AG08396 (cell line): ENCODE results near the gene SLC25A34.

Experiments used
- DNase-seq: peaks from one replicate; pipeline ENCODE4 v3.0.0; 2012; ENCODE audit warnings: low spot score, mixed read lengths

SLC25A34 gene

DNA sequence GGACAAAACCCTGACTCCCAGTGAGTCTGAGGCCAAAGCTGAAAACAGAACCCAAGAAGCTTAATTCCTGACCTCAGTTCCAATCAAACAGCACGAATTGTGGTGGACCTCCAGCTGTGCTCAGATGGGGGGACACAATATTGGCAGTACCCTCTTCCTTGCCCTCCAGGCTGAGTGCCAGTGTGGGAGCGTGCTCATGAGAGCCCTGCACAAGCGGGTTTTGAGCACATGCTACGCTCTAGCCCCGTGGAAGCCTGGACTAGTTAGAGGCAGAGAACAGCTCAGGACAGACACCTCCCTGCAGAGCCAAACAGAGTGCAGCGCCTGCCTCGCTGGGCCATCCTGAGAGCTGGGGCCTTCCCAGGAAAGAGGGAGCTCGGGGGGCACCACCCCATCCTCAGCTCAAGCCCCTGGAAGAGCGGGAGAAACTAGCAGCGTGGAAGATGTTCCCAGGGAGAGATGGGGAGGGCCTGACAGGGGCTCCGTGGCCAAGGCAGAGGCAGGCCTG is 2.8 kb upstream of the SLC25A34 start:
- DNase-seq, result no peak

DNA sequence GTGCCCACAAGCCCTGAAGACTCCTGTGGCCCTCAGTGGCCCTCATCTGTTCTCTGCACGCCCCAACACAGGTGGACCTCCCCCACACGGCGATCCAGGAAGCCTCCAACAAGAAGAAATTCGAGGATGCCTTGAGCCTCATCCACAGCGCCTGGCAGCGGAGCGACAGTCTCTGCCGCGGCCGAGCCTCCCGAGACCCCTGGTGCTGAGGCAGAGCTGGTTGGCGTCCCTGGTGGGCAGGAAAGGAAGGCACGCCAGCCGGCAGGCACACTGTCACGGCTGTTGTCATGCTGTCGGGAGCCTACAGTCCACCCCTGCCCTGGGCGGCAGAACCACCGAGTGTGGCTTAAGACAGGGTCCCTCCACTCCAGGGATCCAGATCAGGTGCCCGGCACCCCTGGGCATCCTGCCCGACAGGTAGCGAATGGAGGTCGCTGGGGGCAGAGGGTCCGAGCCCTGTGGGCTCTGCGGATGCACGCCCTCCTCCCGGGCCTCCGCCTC is 2.3 kb upstream of the SLC25A34 start:
- no peak for DNase-seq

DNA sequence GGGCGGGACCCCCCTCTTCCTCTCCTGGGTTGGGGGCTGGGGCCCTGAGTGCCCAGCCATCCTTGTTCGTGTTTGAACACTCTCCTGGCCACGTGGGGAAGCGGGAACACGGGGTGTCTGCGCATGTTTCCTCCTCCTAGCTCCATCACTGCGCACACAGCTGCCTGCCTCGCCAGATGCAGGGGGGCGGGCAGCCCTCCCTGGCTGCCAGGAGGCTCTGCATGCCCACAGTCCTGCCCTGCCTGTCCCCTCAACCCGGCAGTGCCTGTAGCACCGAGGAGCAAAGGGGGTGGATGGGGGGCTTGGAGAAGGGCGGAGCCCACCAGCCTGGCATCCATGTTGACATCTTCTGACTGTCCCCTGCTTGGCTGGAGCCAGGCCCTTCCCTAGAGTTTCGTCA is 1.8 kb upstream of the SLC25A34 start:
- DNase-seq, result no peak

GRCh38 chr1:15734901-15735300 is 1.2 kb upstream of the SLC25A34 start:
- DNase-seq, result no peak

DNA sequence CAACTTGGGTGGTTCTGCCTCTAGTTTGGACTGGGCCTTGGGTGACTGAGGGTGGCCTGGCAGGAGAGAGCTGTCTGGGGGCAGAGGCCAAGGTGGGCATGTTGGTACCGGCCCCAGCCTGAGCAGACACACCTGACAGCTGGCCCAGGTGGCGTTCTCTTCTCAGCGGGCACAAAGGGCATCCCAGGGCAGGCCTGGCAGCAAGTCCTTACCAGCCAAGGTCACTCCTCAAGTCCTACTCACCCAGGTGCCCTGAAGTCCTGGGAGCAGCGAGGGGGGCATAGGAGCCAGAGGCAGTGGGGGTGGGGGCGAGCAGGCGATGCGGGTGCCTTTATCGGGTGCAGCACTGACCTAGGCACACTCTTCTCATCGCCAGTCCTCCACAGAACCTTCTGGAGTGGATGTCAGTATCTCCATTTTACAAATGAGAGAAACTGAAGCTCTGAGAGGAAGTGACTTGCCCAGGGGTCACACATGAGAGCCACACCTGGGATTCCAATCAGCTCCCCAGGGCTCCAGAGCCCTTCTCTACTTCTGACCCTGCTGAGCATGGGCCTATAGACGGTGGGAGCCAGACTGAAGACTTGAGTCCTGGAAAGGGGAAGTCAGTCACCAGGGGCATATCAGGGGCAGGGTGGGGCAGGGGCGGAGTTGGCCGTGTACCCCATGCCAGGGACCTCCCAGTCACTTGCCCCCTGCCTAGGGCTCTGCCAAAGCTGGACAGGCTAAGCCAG is 587 bp upstream of the SLC25A34 start:
- no peak for DNase-seq

DNA sequence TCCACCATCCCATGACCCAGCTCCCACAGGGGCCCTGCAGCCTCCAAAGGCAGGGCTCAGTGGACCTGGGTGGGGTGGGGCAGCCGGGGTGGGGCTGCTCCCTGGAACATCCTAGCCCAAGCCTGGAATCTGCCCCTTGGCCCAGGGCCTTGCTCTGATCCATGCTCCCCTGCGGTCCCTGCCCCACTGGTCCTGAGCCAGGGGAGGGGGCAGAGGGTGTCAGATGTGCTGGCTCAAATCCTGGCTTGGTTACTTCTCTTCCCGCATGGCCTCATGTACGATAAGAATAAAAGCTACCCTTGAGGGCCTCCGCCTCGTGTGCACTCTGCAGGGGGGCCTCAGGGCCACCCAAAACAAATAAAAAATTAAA is 819 bp downstream of the SLC25A34 start:
- no peak for DNase-seq

DNA sequence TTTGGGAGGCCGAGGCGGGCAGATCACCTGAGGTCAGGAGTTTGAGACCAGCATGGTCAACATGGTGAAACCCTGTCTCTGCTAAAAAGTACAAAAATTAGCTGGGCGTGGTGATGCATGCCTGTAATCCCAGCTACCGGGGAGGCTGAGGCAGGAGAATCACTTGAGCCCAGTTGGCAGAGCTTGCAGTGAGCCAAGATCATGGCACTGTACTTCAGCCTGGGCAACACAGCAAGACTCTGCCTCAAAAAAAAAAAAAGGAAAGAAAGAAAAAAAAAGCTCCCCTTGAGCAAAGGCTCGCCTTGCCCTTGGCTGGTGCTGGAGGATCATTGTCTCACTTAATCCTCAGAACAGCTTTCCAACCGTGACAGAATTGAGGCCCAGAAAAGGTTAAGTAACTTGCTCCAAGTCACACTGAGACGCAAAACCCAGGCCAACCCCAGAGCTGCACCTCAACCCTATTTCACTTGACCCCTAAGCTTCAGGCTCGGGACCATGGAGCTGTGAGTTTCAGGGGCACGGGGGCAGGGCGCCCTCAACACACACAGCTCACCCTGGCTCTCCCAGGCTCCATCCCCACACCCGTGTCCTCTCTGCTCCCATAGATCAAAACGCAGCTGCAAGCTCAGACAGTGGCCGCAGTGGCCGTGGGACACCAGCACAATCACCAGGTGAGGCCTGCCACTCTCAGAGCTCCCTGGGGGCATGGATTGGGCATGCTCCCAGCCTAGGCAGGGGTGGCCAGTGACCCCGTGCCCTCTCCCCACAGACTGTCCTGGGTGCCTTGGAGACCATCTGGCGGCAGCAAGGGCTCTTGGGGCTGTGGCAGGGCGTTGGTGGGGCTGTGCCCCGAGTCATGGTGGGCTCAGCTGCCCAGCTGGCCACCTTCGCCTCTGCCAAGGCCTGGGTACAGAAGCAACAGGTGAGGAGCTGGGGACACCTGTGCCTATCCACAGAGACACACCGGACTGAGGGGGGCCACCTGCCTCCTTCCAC is 1.6 kb downstream of the SLC25A34 start:
- no peak for DNase-seq

DNA sequence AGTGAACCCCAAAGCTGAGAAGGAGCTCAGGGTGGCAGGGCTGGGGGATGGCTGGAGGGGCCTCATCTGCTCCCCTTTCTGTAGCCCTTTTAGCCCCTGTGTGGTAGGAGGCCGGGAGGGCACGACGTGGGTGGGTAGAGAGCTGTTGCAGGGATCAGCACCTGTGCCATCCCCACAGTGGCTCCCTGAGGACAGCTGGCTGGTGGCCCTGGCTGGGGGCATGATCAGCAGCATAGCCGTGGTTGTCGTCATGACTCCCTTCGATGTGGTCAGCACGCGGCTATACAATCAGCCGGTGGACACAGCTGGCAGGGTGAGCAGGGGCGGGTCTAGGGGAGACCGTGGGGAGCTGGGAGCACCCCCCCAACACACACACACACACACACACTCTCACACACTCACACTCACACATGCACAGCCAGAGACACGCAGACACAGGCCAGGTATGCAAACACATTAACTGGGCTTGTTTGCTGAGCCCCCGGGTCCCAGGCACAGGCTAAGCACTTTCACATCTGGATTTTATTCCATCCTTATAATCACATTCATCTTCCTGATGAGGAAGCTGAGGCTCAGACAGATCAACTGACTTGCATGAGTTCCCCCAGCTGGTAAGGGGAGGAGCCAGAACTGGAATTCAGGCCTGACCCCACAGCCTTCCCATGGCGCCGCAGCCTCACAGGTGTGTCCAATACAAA is 2.5 kb downstream of the SLC25A34 start:
- DNase-seq, result no peak

DNA sequence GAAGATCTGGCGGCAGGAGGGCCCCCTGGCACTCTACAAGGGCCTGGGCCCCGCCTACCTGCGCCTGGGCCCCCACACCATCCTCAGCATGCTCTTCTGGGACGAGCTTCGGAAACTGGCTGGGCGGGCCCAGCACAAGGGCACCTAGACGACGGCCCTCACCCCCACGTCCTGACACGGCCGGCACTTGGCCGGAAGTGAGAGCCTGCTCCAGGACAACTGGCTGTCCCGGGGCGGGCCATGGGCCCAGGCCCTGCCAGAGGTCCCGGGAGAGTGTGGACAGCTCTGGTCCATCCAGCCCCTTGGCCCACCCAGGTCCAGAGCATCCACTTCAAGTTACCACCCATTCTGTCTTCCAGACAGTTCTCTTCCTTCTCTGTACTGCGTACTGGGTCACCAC is 3.2 kb downstream of the SLC25A34 start:
- no peak for DNase-seq

- DNase-seq, result no peak
Observed at GRCh38 chr1:15739745-15740144, 3.7 kb downstream of the SLC25A34 start.

DNA sequence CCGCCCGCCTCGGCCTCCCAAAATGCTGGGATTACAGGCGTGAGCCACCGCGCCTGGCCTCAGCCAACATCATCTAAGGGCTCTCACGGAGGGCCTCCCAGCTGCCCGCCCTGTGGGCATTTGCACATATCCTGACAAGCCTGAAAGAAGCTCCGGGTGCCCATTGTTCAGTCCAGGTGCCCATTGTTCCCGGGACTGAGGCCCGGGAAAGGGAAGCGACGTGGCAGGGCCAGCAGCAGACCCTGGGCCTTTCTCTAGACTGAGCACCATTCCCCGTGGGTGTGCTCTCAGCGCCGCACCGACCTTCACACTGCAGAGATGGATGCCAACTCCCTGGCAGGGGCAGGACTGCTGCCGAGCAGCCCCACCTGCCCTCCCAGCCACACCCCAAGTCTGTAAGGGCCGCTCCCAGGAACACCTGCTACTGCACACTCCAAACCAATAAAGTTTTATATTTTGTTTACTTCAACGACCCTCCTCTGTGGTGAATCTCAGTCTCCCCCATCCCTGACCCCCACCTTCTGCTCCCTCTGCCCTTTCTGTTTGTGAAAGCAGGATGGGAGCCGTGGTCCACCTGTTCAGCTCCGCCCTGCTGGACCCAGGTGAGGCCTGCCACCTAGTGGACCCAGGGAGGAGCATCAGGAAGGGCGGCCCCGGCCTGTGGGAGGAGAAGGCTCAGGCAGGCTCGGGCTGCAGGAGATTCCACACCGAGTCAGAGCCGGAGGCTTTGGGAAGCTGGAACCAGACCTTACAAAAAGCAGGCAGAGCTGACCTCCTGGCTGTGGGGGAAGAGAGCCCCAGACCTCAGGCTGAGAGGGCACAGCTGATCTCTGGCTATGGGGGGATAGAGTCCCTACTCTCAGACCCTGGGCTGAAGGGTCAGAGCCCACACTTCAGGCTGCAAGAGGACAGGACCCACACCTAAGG is 5.1 kb downstream of the SLC25A34 start:
- peak; percentile 86 for DNase-seq

DNA sequence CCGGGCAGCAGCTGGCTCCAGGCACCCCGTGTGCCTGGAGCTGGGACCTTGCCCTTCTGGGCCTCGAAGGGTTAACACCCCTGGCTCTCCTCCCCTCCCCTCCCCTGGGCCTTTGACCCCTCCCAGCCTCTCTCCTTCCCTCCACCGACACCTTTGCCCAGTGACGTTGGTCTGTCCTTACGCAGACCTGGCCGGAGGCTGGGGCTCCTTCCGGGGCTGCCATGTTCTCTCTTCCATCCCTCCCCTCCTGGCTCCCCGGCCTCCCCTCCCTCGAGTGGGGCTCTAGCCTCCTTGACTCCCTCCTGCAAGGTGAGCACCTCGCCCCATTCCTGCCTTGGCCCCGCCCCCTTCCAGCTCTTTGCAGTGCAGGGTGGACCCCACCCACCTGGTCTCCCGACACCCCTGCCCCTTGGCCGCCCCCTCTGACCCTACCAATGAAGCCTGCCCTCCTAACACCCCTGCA is 6.3 kb downstream of the SLC25A34 start, which contains the start of gene TMEM82:
TMEM82 (plus strand) TSS at position 161 of the 463 bp plus-strand sequence; CDS start at position 222, 61 bp downstream.
- no peak for DNase-seq

DNA sequence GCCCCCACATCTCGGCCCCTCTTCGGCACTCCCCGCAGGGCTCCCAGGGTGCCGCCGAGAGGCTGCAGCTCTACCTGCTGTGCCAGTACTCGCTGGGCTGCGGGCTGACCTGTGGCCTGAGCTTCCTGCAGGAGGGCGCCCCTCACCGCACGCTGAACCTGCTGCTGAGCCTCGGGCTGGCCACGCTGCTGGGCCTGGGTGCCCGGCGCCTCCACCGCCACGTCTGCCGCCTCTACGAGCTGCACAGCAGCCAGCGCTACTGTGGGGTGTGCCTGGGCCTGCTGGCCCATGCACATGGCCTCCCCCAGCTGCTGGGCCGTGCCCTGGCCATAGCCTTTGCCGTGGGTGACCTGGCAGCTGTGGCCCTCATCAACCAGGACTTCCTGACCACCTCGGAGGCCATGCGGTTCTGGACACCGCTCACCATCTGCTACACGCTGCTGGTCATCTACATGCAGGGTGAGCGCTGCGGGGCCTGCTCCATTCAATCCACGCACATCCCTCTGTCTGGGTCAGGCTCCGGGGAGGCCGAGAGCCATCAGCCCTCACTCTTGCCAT is 8.1 kb downstream of the SLC25A34 start:
- no peak for DNase-seq

DNA sequence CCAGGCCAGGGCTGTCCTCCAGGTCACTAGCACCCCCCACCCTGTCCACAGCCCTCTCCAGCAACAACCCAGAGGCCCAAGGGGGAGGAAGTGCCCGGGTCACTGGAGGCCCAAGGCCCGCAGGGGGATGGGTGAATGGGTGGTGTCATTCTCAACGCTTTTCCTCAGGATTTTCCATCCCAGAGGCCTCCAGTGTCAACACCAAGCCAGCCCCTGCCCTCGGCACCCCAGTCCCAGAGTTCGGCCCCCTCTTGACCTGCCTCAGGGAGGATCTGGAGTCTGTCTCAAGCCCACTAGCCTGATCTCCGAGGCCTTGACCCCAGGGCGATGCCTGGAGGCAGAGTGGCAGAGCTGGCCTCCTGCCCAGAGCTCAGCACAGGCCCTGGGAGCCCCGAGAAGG is 11.3 kb downstream of the SLC25A34 start:
- DNase-seq, result no peak

GRCh38 chr1:15748264-15748663 is 12.2 kb downstream of the SLC25A34 start:
- DNase-seq, result no peak

- DNase-seq, result no peak
Observed at GRCh38 chr1:15748690-15749398, 12.8 kb downstream of the SLC25A34 start.

DNA sequence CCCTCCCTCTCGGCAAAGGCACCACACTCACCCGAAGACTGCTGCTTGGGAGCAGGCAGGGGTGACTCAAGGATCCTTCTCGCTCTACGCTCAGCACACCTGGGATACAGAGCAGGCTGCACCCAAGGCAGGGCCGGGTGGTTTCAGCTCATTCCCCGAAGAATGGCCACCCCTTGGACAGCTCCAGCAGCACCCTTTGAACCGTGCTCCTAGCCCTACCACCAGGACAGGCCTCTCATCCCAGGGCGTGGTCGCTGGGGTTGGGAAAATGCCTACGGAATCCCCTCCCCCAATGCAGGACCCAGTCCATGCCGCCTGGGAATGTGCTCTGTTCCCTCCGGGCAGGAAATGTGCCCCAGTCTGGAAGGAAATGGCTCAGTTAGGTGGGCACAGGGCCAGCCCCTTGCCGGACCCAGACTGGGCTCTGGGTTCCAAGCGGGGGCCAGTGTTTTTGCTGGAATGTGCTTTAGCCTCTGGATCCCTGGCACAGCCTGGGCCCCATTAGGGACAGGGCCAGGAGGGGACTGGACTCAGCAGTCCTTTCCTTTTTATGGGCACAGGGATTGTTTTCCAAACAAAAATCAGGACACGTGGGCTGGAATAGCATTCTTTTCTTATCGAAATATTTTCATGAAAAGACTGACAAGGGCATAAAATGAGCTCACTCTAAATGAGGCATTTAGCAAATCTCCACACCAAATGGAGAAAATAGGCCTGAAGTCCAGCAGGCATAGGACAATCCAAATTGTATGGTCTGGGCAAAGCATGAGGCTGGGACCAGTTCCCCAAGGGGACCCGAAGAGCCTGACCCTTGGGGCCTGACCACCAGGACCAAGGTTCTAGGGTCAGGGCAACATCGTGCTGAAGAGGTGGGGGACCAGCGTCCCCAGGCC is 13.6 kb downstream of the SLC25A34 start:
- DNase-seq, result no peak

DNA sequence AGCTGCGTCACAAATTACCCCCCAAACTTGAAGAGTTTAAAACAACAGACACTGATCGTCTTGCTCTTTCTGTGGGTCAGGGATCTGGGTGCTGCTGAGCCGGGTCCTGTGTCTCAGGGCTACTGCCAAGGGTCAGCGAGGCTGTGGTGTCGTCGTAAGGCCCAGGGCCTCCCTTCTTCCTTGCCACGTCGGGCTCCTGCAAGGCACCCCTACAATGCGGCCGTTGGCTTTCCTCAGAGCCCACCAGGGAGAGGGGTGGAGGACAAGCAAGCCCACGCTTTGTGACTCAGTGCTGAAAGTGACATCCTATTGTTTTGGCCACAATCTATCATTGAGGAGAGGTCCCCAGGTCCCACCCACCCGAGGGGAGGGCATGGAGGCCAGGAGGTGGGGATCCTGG is 14.9 kb downstream of the SLC25A34 start:
- no peak for DNase-seq

GRCh38 chr1:15751717-15752116 is 15.7 kb downstream of the SLC25A34 start:
- no peak for DNase-seq
